ENCODE measurements around the gene EIF2S3. TPM values are rescaled to one million over a fixed set of nuclear protein-coding genes. Genes with fewer than 3 reads are reported as not detected.

The EIF2S3 gene
- total and polyA plus RNA-seq, 2 of the 13 experiments (the other 11 are each of a cell fraction or from before 2014, with no cell fraction given): 61.0 to 183 TPM

DNA sequence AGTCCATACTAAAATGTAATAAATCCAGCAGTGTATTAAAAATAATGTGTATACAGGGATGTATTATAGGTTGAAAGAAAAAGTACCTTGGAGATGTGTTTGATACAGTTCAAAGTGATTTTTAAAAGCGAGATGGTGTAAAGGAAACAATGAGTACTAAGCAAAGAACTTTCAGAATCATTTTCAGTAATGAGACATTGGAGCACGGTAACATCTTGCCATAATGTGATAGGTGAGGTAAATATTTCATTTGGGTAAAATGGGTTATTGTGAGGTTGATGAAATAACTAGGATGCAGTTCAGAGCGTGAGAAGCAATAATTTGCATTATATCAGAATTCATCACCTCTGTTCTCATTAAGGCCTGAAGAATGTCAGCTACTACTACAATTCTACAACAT is 25.9 kb downstream of the EIF2S3 start:
- DNase-seq (ENCODE audit: low spot score) (no peak), ATAC-seq (no peak), FAIRE-seq (no peak)
- ChIA-PET CTCF (ENCODE audit: low intra/inter-chr PET ratio, low total read pairs) (no interaction called here), POLR2A (no interaction called here)
- Histone ChIP-seq H3K4me3 (replicated peaks in 1 of 3; ENCODE audit: insufficient read depth in 1 of 3, low read depth in 2 of 3, low read length in 3 of 3) (no peak overlapping the region), H2AFZ (ENCODE audit: low read length) (no peak overlapping the region), H3K4me2 (ENCODE audit: low read depth, low read length) (no peak overlapping the region), H3K79me2 (ENCODE audit: insufficient read depth, low read length) (no peaks in the 10 kb centered on the region), H3K9ac (ENCODE audit: insufficient read depth, low read depth, low read length) (no peak overlapping the region), H3K27me3 (ENCODE audit: control insufficient read depth in 1 of 2, insufficient read depth in 2 of 2, low read length in 2 of 2) (no peaks in the 10 kb centered on the region), H3K36me3 (replicated peaks in 1 of 2; ENCODE audit: control insufficient read depth in 1 of 2, insufficient read depth in 2 of 2, low read length in 2 of 2) (0 out of 5 replicates have a peak, but pooled peaks cover 0 to 8% of the 10 kb centered on the region in 2 experiments), H3K9me3 (ENCODE audit: low read length) (no peaks in the 10 kb centered on the region), H3K4me1 (ENCODE audit: insufficient read depth, low read length) (no peaks in the 10 kb centered on the region), H4K20me1 (ENCODE audit: insufficient read depth, low read length) (no peaks in the 10 kb centered on the region), H3K27ac (ENCODE audit: extremely low read length, insufficient read depth, low read length) (no peak overlapping the region)
- intact Hi-C loops (cut with micrococcal nuclease; ENCODE audit: unreplicated experiment): loop anchor here (2.0 to 5.0 kb wide), 3 partner anchors 72 to 162 kb away; no protein-coding TSS in a partner anchor
- no TSS peak for BruUV-seq (replicated peaks)
- 93% methylated on average over 3 of the region's 3 CpGs for WGBS (ENCODE audit: low lambda C conversion rate)
- in situ Hi-C loops (cut with HindIII; ENCODE audit: extremely low pct_ligation_motif_present, low pct_unique_long_range_greater_than_20kb): loop anchor here (5.0 kb wide), 1 partner anchor 162 kb away; no protein-coding TSS in a partner anchor
- TF ChIP-seq ZNF788 (CRISPR knock-in tag; IDR thresholded peaks at IDR 0.05; ENCODE audit: borderline replicate concordance) (no peak), ZNF230 (CRISPR knock-in tag; IDR thresholded peaks at IDR 0.05) (no peak), ZNF225 (CRISPR knock-in tag; IDR thresholded peaks at IDR 0.05) (no peak), ZNF460 (CRISPR knock-in tag; IDR thresholded peaks at IDR 0.05; ENCODE audit: borderline replicate concordance) (no peak), NRL (CRISPR knock-in tag; IDR thresholded peaks at IDR 0.05; ENCODE audit: borderline replicate concordance) (no peak), NAIF1 (CRISPR knock-in tag; IDR thresholded peaks at IDR 0.05; ENCODE audit: borderline replicate concordance) (no peak), TBX3 (IDR thresholded peaks at IDR 0.05; ENCODE audit: borderline replicate concordance) (no peak), KDM1A (CRISPR knock-in tag; IDR thresholded peaks at IDR 0.05) (no peak), PAF1 (CRISPR knock-in tag; IDR thresholded peaks at IDR 0.05) (no peak), MED1 (CRISPR knock-in tag; IDR thresholded peaks at IDR 0.05) (no peak)
- TF ChIP-seq, protein P1, sequence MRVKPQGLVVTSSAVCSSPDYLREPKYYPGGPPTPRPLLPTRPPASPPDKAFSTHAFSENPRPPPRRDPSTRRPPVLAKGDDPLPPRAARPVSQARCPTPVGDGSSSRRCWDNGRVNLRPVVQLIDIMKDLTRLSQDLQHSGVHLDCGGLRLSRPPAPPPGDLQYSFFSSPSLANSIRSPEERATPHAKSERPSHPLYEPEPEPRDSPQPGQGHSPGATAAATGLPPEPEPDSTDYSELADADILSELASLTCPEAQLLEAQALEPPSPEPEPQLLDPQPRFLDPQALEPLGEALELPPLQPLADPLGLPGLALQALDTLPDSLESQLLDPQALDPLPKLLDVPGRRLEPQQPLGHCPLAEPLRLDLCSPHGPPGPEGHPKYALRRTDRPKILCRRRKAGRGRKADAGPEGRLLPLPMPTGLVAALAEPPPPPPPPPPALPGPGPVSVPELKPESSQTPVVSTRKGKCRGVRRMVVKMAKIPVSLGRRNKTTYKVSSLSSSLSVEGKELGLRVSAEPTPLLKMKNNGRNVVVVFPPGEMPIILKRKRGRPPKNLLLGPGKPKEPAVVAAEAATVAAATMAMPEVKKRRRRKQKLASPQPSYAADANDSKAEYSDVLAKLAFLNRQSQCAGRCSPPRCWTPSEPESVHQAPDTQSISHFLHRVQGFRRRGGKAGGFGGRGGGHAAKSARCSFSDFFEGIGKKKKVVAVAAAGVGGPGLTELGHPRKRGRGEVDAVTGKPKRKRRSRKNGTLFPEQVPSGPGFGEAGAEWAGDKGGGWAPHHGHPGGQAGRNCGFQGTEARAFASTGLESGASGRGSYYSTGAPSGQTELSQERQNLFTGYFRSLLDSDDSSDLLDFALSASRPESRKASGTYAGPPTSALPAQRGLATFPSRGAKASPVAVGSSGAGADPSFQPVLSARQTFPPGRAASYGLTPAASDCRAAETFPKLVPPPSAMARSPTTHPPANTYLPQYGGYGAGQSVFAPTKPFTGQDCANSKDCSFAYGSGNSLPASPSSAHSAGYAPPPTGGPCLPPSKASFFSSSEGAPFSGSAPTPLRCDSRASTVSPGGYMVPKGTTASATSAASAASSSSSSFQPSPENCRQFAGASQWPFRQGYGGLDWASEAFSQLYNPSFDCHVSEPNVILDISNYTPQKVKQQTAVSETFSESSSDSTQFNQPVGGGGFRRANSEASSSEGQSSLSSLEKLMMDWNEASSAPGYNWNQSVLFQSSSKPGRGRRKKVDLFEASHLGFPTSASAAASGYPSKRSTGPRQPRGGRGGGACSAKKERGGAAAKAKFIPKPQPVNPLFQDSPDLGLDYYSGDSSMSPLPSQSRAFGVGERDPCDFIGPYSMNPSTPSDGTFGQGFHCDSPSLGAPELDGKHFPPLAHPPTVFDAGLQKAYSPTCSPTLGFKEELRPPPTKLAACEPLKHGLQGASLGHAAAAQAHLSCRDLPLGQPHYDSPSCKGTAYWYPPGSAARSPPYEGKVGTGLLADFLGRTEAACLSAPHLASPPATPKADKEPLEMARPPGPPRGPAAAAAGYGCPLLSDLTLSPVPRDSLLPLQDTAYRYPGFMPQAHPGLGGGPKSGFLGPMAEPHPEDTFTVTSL (CRISPR knock-in tag; IDR thresholded peaks at IDR 0.05; ENCODE audit: borderline replicate concordance): no peak
- TF ChIP-seq, protein P2, sequence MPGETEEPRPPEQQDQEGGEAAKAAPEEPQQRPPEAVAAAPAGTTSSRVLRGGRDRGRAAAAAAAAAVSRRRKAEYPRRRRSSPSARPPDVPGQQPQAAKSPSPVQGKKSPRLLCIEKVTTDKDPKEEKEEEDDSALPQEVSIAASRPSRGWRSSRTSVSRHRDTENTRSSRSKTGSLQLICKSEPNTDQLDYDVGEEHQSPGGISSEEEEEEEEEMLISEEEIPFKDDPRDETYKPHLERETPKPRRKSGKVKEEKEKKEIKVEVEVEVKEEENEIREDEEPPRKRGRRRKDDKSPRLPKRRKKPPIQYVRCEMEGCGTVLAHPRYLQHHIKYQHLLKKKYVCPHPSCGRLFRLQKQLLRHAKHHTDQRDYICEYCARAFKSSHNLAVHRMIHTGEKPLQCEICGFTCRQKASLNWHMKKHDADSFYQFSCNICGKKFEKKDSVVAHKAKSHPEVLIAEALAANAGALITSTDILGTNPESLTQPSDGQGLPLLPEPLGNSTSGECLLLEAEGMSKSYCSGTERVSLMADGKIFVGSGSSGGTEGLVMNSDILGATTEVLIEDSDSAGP (CRISPR knock-in tag; IDR thresholded peaks at IDR 0.05; ENCODE audit: borderline replicate concordance): no peak
- TF ChIP-seq, protein P3, sequence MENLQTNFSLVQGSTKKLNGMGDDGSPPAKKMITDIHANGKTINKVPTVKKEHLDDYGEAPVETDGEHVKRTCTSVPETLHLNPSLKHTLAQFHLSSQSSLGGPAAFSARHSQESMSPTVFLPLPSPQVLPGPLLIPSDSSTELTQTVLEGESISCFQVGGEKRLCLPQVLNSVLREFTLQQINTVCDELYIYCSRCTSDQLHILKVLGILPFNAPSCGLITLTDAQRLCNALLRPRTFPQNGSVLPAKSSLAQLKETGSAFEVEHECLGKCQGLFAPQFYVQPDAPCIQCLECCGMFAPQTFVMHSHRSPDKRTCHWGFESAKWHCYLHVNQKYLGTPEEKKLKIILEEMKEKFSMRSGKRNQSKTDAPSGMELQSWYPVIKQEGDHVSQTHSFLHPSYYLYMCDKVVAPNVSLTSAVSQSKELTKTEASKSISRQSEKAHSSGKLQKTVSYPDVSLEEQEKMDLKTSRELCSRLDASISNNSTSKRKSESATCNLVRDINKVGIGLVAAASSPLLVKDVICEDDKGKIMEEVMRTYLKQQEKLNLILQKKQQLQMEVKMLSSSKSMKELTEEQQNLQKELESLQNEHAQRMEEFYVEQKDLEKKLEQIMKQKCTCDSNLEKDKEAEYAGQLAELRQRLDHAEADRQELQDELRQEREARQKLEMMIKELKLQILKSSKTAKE (CRISPR knock-in tag; IDR thresholded peaks at IDR 0.05; ENCODE audit: borderline replicate concordance): no peak
- TF ChIP-seq, protein P4, sequence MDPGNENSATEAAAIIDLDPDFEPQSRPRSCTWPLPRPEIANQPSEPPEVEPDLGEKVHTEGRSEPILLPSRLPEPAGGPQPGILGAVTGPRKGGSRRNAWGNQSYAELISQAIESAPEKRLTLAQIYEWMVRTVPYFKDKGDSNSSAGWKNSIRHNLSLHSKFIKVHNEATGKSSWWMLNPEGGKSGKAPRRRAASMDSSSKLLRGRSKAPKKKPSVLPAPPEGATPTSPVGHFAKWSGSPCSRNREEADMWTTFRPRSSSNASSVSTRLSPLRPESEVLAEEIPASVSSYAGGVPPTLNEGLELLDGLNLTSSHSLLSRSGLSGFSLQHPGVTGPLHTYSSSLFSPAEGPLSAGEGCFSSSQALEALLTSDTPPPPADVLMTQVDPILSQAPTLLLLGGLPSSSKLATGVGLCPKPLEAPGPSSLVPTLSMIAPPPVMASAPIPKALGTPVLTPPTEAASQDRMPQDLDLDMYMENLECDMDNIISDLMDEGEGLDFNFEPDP (CRISPR knock-in tag; conservative IDR thresholded peaks at IDR 0.05): no peak
